DND-41 (cell line): ENCODE results near the gene THAP12.

ENCODE experiments used
- CTCF ChIP-seq: IDR thresholded peaks from 2 replicates; pipeline ENCODE4 v1.5.1; 2012; ENCODE audit warnings: borderline replicate concordance, low read length, moderate library complexity, mild to moderate bottlenecking; ENCODE audit not compliant: poor library complexity, severe bottlenecking; ENCODE audit errors: extremely low read depth
- EZH2 ChIP-seq: IDR thresholded peaks from 3 replicates; pipeline ENCODE4 v1.6.1; 2012; ENCODE audit warnings: borderline replicate concordance, low read depth, mild to moderate bottlenecking, moderate library complexity, low read length, inconsistent platforms; ENCODE audit not compliant: severe bottlenecking

- TF ChIP-seq CTCF (no peak), EZH2 (no peak)
Observed at GRCh38 chr11:76424379-76424778, 43.4 kb upstream of the THAP12 start.
